ENCODE data around the gene TGFB2. TPM values are rescaled to one million over a fixed set of nuclear protein-coding genes. Genes with fewer than 3 reads are reported as not detected.

TGFB2 gene
- polyA plus RNA-seq, 2 of the 4 experiments (the other 2 are of a cell fraction), result 29.7 to 65.8 TPM

DNA sequence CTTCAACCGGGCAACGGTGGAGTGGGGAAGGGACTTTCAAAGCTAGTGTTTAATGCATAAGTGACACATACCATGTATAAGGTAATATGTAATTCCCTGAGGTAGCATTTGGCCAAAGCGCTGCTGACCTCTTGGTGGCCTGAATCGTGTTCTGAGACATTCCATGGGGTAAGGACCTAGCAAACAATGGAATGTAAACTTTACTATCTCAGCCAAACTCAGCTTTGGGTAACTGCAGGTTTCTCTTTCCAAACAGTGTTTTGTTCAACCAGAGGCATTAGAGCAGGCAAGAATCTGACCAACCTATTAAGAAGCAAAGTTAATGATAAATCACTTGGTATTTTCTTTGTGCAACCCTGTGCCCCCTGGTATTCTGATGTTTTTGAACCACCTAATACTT lies 22.0 kb downstream of the TGFB2 start:
- FAIRE-seq (peak; percentile 68), ATAC-seq (peak; percentile 62 to 73), DNase-seq (ENCODE audit: low read depth in 1 of 2, low spot score in 1 of 2) (peak in 1 of 2 experiments; percentile 93)
- CTCF ChIA-PET, result interaction anchor here (0.5 to 4.0 kb wide), 6 partner anchors 10 to 1546 kb away, joined by 3 to 16 read pairs (median 3); no protein-coding TSS in a partner anchor
- H3K4me3 ChIP-seq, result peak overlapping the region; percentile 7; the same call in 1 of the 3 replicates
- no peaks in the 10 kb centered on the region for H3K9me3 ChIP-seq
- WGBS (ENCODE audit: missing lambda C conversion rate), result 6% methylated on average over 4 of the region's 4 CpGs
- H3K27ac ChIP-seq, result peak overlapping the region; percentile 83 to 90
- TF ChIP-seq, protein P1, sequence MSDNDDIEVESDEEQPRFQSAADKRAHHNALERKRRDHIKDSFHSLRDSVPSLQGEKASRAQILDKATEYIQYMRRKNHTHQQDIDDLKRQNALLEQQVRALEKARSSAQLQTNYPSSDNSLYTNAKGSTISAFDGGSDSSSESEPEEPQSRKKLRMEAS (IDR thresholded peaks at IDR 0.05), result peak; percentile 62; the same call in 1 of the 2 replicates
- TF ChIP-seq POLR2A (IDR thresholded peaks at IDR 0.05; ENCODE audit: low read length), result no peak
- peak; percentile 40 to 79; a peak in 3 of 5 replicates for TF ChIP-seq EP300 (IDR thresholded peaks at IDR 0.05)
- peak; percentile 26 to 49; a peak in 3 of 5 replicates for TF ChIP-seq RAD21 (conservative IDR thresholded peaks at IDR 0.05 in 1 of 2, IDR thresholded peaks at IDR 0.05 in 1 of 2)
- 0 out of 5 replicates have a peak, but pooled peaks of 1 of the 2 experiments have one; percentile 56 for TF ChIP-seq JUN (IDR thresholded peaks at IDR 0.05)
- TF ChIP-seq, protein P2, sequence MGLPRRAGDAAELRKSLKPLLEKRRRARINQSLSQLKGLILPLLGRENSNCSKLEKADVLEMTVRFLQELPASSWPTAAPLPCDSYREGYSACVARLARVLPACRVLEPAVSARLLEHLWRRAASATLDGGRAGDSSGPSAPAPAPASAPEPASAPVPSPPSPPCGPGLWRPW (IDR thresholded peaks at IDR 0.05), result no peak
- no peak for TF ChIP-seq BHLHE40 (IDR thresholded peaks at IDR 0.05; ENCODE audit: low read depth, low read length)
- TF ChIP-seq JUNB (IDR thresholded peaks at IDR 0.05), result peak; percentile 36; the same call in 1 of the 2 replicates
- no peak; the same call in 1 of the 2 replicates for TF ChIP-seq HOXB13 (CRISPR knock-in tag; IDR thresholded peaks at IDR 0.05; ENCODE audit: low read depth)
- TF ChIP-seq RFX5 (IDR thresholded peaks at IDR 0.05), result no peak
- TF ChIP-seq, protein P3, sequence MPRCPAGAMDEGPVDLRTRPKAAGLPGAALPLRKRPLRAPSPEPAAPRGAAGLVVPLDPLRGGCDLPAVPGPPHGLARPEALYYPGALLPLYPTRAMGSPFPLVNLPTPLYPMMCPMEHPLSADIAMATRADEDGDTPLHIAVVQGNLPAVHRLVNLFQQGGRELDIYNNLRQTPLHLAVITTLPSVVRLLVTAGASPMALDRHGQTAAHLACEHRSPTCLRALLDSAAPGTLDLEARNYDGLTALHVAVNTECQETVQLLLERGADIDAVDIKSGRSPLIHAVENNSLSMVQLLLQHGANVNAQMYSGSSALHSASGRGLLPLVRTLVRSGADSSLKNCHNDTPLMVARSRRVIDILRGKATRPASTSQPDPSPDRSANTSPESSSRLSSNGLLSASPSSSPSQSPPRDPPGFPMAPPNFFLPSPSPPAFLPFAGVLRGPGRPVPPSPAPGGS (IDR thresholded peaks at IDR 0.05), result 0 out of 3 replicates have a peak, but pooled peaks have one; percentile 4
- peak; percentile 45; the same call in 1 of the 2 replicates for TF ChIP-seq HOXA7 (CRISPR knock-in tag; IDR thresholded peaks at IDR 0.05)
- TF ChIP-seq CEBPB (IDR thresholded peaks at IDR 0.05), result peak; percentile 32 to 79; a peak in 3 of 4 replicates
- no peak for TF ChIP-seq FOSB (CRISPR knock-in tag; IDR thresholded peaks at IDR 0.05)
- TF ChIP-seq FOSL2 (IDR thresholded peaks at IDR 0.05), result no peak
- no peak for TF ChIP-seq FOSL2 (CRISPR knock-in tag; IDR thresholded peaks at IDR 0.05)
- TF ChIP-seq MAFK (IDR thresholded peaks at IDR 0.05; ENCODE audit: partially characterized antibody), result peak; percentile 13
- TF ChIP-seq SMC3 (IDR thresholded peaks at IDR 0.05), result peak; percentile 30; the same call in 1 of the 3 replicates
- no peak for TF ChIP-seq HEYL (CRISPR knock-in tag; IDR thresholded peaks at IDR 0.05)
- peak; percentile 70 for TF ChIP-seq GATA3 (IDR thresholded peaks at IDR 0.05; ENCODE audit: borderline replicate concordance)
- TF ChIP-seq TFCP2L1 (CRISPR knock-in tag; IDR thresholded peaks at IDR 0.05), result no peak
- peak; percentile 66; the same call in 1 of the 2 replicates for TF ChIP-seq RARB (CRISPR knock-in tag; IDR thresholded peaks at IDR 0.05)
- peaks cover 95% of the 10 kb centered on the region for H3K4me1 ChIP-seq
- POLR2A ChIA-PET, result interaction anchor here (0.7 to 2.9 kb wide), 5 partner anchors 10 to 1189 kb away, joined by 3 to 25 read pairs (median 6); partner anchors contain the start of gene TGFB2
- H3K4me2 ChIP-seq, result peak overlapping the region; percentile 71

DNA sequence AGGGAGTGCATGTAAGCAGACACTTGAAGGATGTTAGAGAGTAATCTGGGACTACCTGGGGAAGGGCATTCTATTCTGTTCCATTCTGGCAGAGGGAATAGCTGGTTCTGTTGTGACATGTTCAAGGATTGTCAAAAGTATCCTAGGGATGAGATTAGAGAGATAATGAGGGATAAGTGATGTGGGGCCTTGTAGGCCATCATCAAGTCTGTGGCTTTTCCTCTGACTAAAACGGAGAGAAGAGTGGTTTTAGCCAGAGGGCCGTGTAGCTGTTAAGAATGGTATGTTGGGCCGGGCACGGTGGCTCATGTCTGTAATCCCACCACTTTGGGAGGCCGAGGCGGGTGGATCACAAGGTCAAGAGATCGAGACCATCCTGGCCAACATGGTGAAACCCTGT lies 23.6 kb downstream of the TGFB2 start:
- H3K9me3 ChIP-seq, result no peaks in the 10 kb centered on the region
- TF ChIP-seq SREBF2 (IDR thresholded peaks at IDR 0.05) (no peak), TP53 (CRISPR knock-in tag; IDR thresholded peaks at IDR 0.05) (no peak), JUN (IDR thresholded peaks at IDR 0.05) (no peak), CBX2 (IDR thresholded peaks at IDR 0.05; ENCODE audit: borderline replicate concordance, low read depth) (no peak), GATA3 (IDR thresholded peaks at IDR 0.05; ENCODE audit: borderline replicate concordance) (no peak), SMC3 (IDR thresholded peaks at IDR 0.05) (no peak), NR3C1 (IDR thresholded peaks at IDR 0.05) (no peak), ZFP36 (IDR thresholded peaks at IDR 0.05; ENCODE audit: borderline replicate concordance, partially characterized antibody) (no peak), RARB (CRISPR knock-in tag; IDR thresholded peaks at IDR 0.05) (no peak), CEBPB (IDR thresholded peaks at IDR 0.05) (no peak), POLR2AphosphoS2 (conservative IDR thresholded peaks at IDR 0.05; ENCODE audit: low read length) (no peak), JUNB (IDR thresholded peaks at IDR 0.05) (no peak), RCOR1 (IDR thresholded peaks at IDR 0.05; ENCODE audit: low read depth, low read length) (no peak), PHF8 (IDR thresholded peaks at IDR 0.05; ENCODE audit: borderline replicate concordance, low read depth) (no peak), EHMT2 (IDR thresholded peaks at IDR 0.05; ENCODE audit: low read depth) (no peak), FOSL2 (IDR thresholded peaks at IDR 0.05) (no peak), FOSL2 (CRISPR knock-in tag; IDR thresholded peaks at IDR 0.05) (no peak), ZSCAN20 (CRISPR knock-in tag; IDR thresholded peaks at IDR 0.05) (no peak), RFX5 (IDR thresholded peaks at IDR 0.05) (no peak), MYC (IDR thresholded peaks at IDR 0.05; ENCODE audit: borderline replicate concordance, low read length) (no peak)
- TF ChIP-seq, protein P4, sequence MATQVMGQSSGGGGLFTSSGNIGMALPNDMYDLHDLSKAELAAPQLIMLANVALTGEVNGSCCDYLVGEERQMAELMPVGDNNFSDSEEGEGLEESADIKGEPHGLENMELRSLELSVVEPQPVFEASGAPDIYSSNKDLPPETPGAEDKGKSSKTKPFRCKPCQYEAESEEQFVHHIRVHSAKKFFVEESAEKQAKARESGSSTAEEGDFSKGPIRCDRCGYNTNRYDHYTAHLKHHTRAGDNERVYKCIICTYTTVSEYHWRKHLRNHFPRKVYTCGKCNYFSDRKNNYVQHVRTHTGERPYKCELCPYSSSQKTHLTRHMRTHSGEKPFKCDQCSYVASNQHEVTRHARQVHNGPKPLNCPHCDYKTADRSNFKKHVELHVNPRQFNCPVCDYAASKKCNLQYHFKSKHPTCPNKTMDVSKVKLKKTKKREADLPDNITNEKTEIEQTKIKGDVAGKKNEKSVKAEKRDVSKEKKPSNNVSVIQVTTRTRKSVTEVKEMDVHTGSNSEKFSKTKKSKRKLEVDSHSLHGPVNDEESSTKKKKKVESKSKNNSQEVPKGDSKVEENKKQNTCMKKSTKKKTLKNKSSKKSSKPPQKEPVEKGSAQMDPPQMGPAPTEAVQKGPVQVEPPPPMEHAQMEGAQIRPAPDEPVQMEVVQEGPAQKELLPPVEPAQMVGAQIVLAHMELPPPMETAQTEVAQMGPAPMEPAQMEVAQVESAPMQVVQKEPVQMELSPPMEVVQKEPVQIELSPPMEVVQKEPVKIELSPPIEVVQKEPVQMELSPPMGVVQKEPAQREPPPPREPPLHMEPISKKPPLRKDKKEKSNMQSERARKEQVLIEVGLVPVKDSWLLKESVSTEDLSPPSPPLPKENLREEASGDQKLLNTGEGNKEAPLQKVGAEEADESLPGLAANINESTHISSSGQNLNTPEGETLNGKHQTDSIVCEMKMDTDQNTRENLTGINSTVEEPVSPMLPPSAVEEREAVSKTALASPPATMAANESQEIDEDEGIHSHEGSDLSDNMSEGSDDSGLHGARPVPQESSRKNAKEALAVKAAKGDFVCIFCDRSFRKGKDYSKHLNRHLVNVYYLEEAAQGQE (IDR thresholded peaks at IDR 0.05), result no peak
- H3K27ac ChIP-seq, result peak overlapping the region; percentile 83 to 90
- FAIRE-seq (no peak), DNase-seq (ENCODE audit: low read depth in 1 of 2, low spot score in 1 of 2) (no peak), ATAC-seq (no peak)
- H3K4me3 ChIP-seq, result no peak overlapping the region
- POLR2A ChIA-PET, result interaction anchor here (1.0 kb wide), 1 partner anchor 23 kb away, joined by 3 read pairs; no protein-coding TSS in a partner anchor
- no peak overlapping the region for H3K4me2 ChIP-seq
- WGBS (ENCODE audit: missing lambda C conversion rate), result 92% methylated on average over 7 of the region's 7 CpGs
- CTCF ChIA-PET, result interaction anchor here (1.6 to 2.6 kb wide), 2 partner anchors 15 to 1198 kb away, joined by 5 to 8 read pairs; no protein-coding TSS in a partner anchor
- H3K4me1 ChIP-seq, result peaks cover 96% of the 10 kb centered on the region
